NCI-H446 treated with DMSO at 0.1 percent for 48 hours (cell line): Measurements from ENCODE around the gene CCDC90B.

Experiments used
- DNase-seq: peaks from one replicate; lab custom pipeline; 2025; lab: John Stamatoyannopoulos, UW

Gene CCDC90B

GRCh38 chr11:83235825-83236224, 50.3 kb downstream of the CCDC90B start:
- no peak for DNase-seq

GRCh38 chr11:83223457-83223856, 62.7 kb downstream of the CCDC90B start:
- no peak for DNase-seq

GRCh38 chr11:83222499-83222898, 63.7 kb downstream of the CCDC90B start:
- no peak for DNase-seq

DNA sequence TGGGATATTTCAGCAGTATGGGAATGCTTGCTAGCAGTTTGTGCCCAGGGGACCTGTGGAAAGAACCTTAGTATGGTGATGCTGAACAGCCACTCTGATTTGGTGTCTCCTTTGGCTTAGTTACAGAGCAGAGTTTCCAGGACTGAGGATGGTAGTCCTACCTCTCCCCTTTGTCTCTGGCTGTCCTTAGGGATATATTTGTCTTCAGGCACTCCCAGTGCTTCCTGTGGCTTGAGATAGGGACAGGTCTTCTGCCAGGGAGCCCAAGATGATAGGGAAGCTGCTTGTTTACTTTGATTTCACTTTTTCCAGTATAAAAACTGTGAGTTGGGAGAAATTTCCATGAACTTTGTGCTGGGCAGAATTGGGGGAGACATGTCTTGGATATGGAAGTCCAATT, 64.5 kb downstream of the CCDC90B start:
- no peak for DNase-seq

DNA sequence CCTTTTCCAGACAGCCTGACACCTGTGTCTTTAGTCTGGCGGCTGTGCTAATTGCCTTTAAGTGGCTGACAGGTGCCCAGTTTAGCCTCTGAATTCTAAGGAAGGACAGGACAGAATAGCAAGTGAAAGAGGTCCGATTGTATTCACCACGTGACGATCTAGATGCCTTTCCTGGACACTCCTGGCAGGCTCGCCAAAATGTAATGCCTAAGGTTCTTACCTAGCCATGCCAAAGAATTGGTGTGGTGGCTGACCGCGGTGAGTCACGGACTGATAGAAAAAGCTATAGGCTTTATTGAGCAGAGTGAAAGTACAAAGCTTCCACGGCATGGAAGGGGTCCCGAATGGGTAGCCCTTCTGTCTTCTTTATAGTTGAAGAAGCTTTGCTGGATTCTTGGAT, 65.9 kb downstream of the CCDC90B start:
- DNase-seq, result no peak

DNA sequence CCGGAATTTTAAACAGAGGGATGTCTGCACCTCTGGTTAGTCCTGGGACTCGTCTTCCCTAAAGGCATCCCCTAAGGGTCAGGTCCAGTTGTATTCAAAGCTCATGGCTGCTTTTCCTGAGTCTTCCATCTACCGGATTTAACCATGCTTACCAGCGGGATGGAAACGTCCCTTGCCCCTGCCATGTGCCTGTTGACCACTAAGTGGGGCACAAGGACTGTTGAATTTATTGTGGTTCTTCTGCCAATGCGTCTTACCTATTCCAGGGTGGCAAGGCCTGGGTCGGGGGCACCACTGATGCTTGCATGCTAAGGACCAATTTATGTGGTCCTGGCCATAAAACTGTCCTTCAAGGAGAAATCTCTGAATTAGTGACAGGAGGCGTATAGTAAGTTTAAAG, 67.1 kb downstream of the CCDC90B start:
- DNase-seq, result no peak
